Measurements from ENCODE around the gene NEU1.
"Not testable (repeated sequence)": the region's sequence is repeated elsewhere in the genome, so short reads cannot be mapped to it uniquely, and the experiment has no call there.

GRCh38 chr6:31820399-31820798, 42.2 kb downstream of the NEU1 start:
- not testable (repeated sequence) for TF ChIP-seq CTCF (IDR thresholded peaks at IDR 0.05 in 8 of 11, conservative IDR thresholded peaks at IDR 0.05 in 3 of 11); POLR2A (IDR thresholded peaks at IDR 0.05); POLR2AphosphoS5 (IDR thresholded peaks at IDR 0.05)

Measured in spleen (tissue), 7 donors.